Colonic mucosa (tissue), 4 donors: ENCODE results near the gene VSTM1. TPM values are rescaled to one million over a fixed set of nuclear protein-coding genes. Genes with fewer than 3 reads are reported as not detected.

Experiments
- DNase-seq: peaks from one replicate; pipeline ENCODE4 v3.0.0-alpha.2; 2020
- H3K27ac ChIP-seq: fragments of 200-600 bp; one replicate; pipeline ENCODE4 v1.8.0; 2021
- H3K27me3 ChIP-seq: fragments of 200-600 bp; one replicate; pipeline ENCODE4 v1.8.0; 2021
- H3K36me3 ChIP-seq: fragments of 200-600 bp; one replicate; pipeline ENCODE4 v1.8.0; 2021
- H3K4me1 ChIP-seq: fragments of 200-600 bp; one replicate; pipeline ENCODE4 v1.8.0; 2021; ENCODE audit warnings: mild to moderate bottlenecking
- H3K4me3 ChIP-seq: fragments of 200-600 bp; one replicate; pipeline ENCODE4 v1.8.0; 2021
- H3K9ac ChIP-seq, 2 donors: one replicate each; pipeline ENCODE4 v1.7.0; 2013; ENCODE audit warnings: control low read depth in 2 of 2, low read depth in 2 of 2, low read length in 2 of 2
- H3K9me3 ChIP-seq: fragments of 200-600 bp; one replicate; pipeline ENCODE4 v1.8.0; 2021
- CTCF ChIP-seq: fragments of 200-600 bp; IDR thresholded peaks from one replicate; pipeline ENCODE4 v1.8.0; 2022; ENCODE audit warnings: antibody characterized with exemption, mild to moderate bottlenecking
- intact Hi-C: fragments of 100-400 bp; cut with DNase I; formaldehyde crosslinking; loops from one replicate; pipeline ENCODE4 v1.14.1; 2022
- total RNA-seq, 2 donors: library from RNA; stranded (reverse); fragmentation: NEBNext Ultra II Directional in 1 of 2; extraction: Animal tissue kit (Norgen Biotek cat#: 25700) in 1 of 2; gene quantifications; one replicate each; pipeline ENCODE4 v1.2.1, GENCODE V29; 2021
- donor health status: healthy.
- donor health status: DM: no; HTN: no; CAD: no.
- donor health status: DM: no; HTN: no; CAD: no.

Gene VSTM1
- total RNA-seq, 2 donors from 2014 or later = not detected

GRCh38 chr19:54084410-54084809 lies 20.7 kb upstream of the VSTM1 start:
- H3K27me3 ChIP-seq = no peaks in the 10 kb centered on the region
- intact Hi-C loops = no loop called here
- no peak overlapping the region for H3K27ac ChIP-seq
- no peaks in the 10 kb centered on the region for H3K9me3 ChIP-seq
- no peaks in the 10 kb centered on the region for H3K4me1 ChIP-seq
- no peak overlapping the region for H3K4me3 ChIP-seq
- no peak for TF ChIP-seq CTCF
- H3K36me3 ChIP-seq = no peaks in the 10 kb centered on the region
- no peak for DNase-seq
- no peak overlapping the region for H3K9ac ChIP-seq

- no peaks in the 10 kb centered on the region for H3K27me3 ChIP-seq
- H3K4me1 ChIP-seq = no peaks in the 10 kb centered on the region
- TF ChIP-seq CTCF = no peak
- no peaks in the 10 kb centered on the region for H3K36me3 ChIP-seq
- H3K27ac ChIP-seq = no peak within 1 kb of the TSS
- no peaks in the 10 kb centered on the region for H3K9me3 ChIP-seq
- no peak for DNase-seq
- H3K4me3 ChIP-seq = no peak within 1 kb of the TSS
- H3K9ac ChIP-seq = no peak within 1 kb of the TSS
- intact Hi-C loops = no loop called here
Observed at GRCh38 chr19:54081032-54081431, 17.3 kb upstream of the VSTM1 start, which contains the start of gene TARM1. Gene TARM1, minus strand, starts transcription at chr19:54081365. Its CDS starts 25 bp downstream, at chr19:54081340.

GRCh38 chr19:54077334-54077733 lies 13.6 kb upstream of the VSTM1 start:
- H3K27ac ChIP-seq = no peak overlapping the region
- no peak for DNase-seq
- H3K4me1 ChIP-seq = no peaks in the 10 kb centered on the region
- H3K9ac ChIP-seq = no peak overlapping the region
- no peaks in the 10 kb centered on the region for H3K36me3 ChIP-seq
- no peaks in the 10 kb centered on the region for H3K27me3 ChIP-seq
- H3K4me3 ChIP-seq = no peak overlapping the region
- TF ChIP-seq CTCF = no peak
- intact Hi-C loops = no loop called here
- H3K9me3 ChIP-seq = no peaks in the 10 kb centered on the region

GRCh38 chr19:54074851-54075250 lies 11.2 kb upstream of the VSTM1 start:
- H3K27ac ChIP-seq = no peak overlapping the region
- H3K27me3 ChIP-seq = no peaks in the 10 kb centered on the region
- no peak for DNase-seq
- intact Hi-C loops = no loop called here
- H3K4me1 ChIP-seq = no peaks in the 10 kb centered on the region
- no peak overlapping the region for H3K4me3 ChIP-seq
- H3K9me3 ChIP-seq = no peaks in the 10 kb centered on the region
- no peak overlapping the region for H3K9ac ChIP-seq
- H3K36me3 ChIP-seq = no peaks in the 10 kb centered on the region
- TF ChIP-seq CTCF = no peak

- Histone ChIP-seq H3K36me3 (no peaks in the 10 kb centered on the region), H3K4me1 (no peaks in the 10 kb centered on the region), H3K27me3 (no peaks in the 10 kb centered on the region), H3K9ac (no peak overlapping the region), H3K4me3 (no peak overlapping the region), H3K9me3 (no peaks in the 10 kb centered on the region), H3K27ac (no peak overlapping the region)
- no peak for TF ChIP-seq CTCF
- intact Hi-C loops = no loop called here
- DNase-seq = no peak
Observed at GRCh38 chr19:54073829-54074228, 10.1 kb upstream of the VSTM1 start.

GRCh38 chr19:54069470-54069869 lies 5.8 kb upstream of the VSTM1 start:
- no peak overlapping the region for H3K4me3 ChIP-seq
- no peak for DNase-seq
- intact Hi-C loops = no loop called here
- no peaks in the 10 kb centered on the region for H3K4me1 ChIP-seq
- H3K9me3 ChIP-seq = no peaks in the 10 kb centered on the region
- no peaks in the 10 kb centered on the region for H3K27me3 ChIP-seq
- TF ChIP-seq CTCF = no peak
- H3K9ac ChIP-seq = no peak overlapping the region
- H3K36me3 ChIP-seq = no peaks in the 10 kb centered on the region
- H3K27ac ChIP-seq = no peak overlapping the region
